ENCODE measurements around the gene RNF151.

DNA sequence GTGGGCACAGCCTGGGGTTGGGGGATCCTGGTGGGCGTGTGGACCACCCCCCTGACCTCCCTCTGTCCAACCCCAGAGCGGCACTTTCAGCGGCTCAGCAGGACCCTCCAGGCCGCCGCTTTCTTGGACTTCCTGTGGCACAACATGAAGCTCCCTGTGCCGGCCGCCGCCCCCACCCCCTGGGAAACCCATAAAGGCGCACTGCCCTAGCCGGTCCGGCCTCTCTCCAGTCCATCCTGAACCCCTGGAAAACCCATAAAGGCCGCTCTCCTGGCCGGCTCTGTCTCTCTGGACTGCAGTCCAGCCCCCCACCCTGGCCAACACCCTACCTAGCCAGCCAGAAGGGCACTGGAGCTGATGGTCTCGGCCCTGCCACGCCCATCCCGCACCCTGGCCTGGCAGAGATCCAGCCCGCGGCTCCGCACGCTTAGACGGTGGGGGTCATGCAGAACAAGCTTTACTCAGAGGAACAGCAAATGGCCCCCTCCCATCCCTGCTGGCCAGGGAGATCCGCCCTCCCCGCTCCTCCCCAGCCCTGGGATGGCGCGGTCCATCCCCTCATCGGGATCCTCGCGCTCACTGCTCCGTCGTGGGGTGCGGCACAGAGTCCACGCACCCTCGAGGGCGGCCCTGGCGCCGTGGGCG lies 11.9 kb downstream of the RNF151 start:
- TF ChIP-seq, protein P1, sequence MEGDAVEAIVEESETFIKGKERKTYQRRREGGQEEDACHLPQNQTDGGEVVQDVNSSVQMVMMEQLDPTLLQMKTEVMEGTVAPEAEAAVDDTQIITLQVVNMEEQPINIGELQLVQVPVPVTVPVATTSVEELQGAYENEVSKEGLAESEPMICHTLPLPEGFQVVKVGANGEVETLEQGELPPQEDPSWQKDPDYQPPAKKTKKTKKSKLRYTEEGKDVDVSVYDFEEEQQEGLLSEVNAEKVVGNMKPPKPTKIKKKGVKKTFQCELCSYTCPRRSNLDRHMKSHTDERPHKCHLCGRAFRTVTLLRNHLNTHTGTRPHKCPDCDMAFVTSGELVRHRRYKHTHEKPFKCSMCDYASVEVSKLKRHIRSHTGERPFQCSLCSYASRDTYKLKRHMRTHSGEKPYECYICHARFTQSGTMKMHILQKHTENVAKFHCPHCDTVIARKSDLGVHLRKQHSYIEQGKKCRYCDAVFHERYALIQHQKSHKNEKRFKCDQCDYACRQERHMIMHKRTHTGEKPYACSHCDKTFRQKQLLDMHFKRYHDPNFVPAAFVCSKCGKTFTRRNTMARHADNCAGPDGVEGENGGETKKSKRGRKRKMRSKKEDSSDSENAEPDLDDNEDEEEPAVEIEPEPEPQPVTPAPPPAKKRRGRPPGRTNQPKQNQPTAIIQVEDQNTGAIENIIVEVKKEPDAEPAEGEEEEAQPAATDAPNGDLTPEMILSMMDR (conservative IDR thresholded peaks at IDR 0.05; ENCODE audit: low read length): no peak
- TF ChIP-seq EZH2phosphoT487 (IDR thresholded peaks at IDR 0.05; ENCODE audit: borderline replicate concordance): no peak
